Measurements from ENCODE around the gene DLG2.

- TF ChIP-seq CTCF (IDR thresholded peaks at IDR 0.05) (no peak), POLR2A (IDR thresholded peaks at IDR 0.05) (no peak)
These were observed 87.0 kb downstream of the DLG2 start for GRCh38 chr11:85540181-85540580.

Measured in uterus (tissue), 2 donors.